ENCODE measurements around the gene CYREN. TPM values are rescaled to one million over a fixed set of nuclear protein-coding genes. Genes with fewer than 3 reads are reported as not detected.
"Not testable (repeated sequence)": the region's sequence is repeated elsewhere in the genome, so short reads cannot be mapped to it uniquely, and the experiment has no call there.

The CYREN gene
- total and polyA plus RNA-seq, 10 donors, result 21.2 to 55.0 (median 44.1) TPM

DNA sequence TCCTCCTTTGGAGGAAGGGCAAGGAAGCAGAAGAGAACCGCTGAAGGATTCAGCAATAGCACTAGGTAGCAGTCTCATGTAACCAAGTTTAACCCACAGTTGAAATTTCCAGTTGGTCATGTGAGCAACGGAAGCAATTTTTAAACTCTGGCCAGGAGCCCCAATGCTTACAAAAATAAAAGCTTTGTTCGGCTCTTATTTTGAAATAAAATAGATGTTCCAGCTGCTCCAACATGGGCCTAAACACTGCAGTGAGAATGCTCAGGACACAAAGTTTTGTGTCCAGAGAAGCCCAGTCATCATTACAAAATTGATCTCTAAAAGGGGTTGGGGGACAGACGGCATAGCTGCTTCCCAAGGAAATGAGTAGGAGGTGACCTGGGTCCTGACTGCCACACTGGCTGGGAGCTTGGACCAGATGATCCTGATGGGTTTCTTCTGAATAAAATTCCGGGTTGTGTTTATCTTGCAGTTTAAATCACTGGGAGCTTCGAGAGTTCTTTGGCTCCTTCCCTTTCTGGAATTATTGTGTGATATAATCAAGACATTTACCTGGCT, 23.1 kb downstream of the CYREN start:
- no peak for DNase-seq
- Histone ChIP-seq H3K4me3 (peak overlapping the region; percentile 39 to 77 (median 52)), H3K36me3 (peaks cover 0 to 12% (median 0%) of the 10 kb centered on the region in 6 donors), H3K4me1 (peaks cover 41 to 83% (median 68%) of the 10 kb centered on the region in 6 donors), H3K27ac (peak overlapping the region; percentile 66 to 99 (median 96)), H3K9me3 (no peaks in the 10 kb centered on the region), H3K27me3 (replicated peaks in 1 of 7) (no peaks in the 10 kb centered on the region)
- TF ChIP-seq POLR2A (IDR thresholded peaks at IDR 0.05), result no peak
- TF ChIP-seq POLR2AphosphoS5 (IDR thresholded peaks at IDR 0.05), result peak in 1 of 3 donors; percentile 19
- TF ChIP-seq, protein P1, sequence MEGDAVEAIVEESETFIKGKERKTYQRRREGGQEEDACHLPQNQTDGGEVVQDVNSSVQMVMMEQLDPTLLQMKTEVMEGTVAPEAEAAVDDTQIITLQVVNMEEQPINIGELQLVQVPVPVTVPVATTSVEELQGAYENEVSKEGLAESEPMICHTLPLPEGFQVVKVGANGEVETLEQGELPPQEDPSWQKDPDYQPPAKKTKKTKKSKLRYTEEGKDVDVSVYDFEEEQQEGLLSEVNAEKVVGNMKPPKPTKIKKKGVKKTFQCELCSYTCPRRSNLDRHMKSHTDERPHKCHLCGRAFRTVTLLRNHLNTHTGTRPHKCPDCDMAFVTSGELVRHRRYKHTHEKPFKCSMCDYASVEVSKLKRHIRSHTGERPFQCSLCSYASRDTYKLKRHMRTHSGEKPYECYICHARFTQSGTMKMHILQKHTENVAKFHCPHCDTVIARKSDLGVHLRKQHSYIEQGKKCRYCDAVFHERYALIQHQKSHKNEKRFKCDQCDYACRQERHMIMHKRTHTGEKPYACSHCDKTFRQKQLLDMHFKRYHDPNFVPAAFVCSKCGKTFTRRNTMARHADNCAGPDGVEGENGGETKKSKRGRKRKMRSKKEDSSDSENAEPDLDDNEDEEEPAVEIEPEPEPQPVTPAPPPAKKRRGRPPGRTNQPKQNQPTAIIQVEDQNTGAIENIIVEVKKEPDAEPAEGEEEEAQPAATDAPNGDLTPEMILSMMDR (IDR thresholded peaks at IDR 0.05 in 8 of 11, conservative IDR thresholded peaks at IDR 0.05 in 3 of 11), result no peak
- 0 to 5% (median 2%) methylated on average over 6 of the region's 6 CpGs for WGBS, 5 donors
- intact Hi-C loops (cut with DNase I; ENCODE audit: low total_unique reads), result loop anchor here (10.0 kb wide), 1 partner anchor 153 kb away; no protein-coding TSS in a partner anchor

DNA sequence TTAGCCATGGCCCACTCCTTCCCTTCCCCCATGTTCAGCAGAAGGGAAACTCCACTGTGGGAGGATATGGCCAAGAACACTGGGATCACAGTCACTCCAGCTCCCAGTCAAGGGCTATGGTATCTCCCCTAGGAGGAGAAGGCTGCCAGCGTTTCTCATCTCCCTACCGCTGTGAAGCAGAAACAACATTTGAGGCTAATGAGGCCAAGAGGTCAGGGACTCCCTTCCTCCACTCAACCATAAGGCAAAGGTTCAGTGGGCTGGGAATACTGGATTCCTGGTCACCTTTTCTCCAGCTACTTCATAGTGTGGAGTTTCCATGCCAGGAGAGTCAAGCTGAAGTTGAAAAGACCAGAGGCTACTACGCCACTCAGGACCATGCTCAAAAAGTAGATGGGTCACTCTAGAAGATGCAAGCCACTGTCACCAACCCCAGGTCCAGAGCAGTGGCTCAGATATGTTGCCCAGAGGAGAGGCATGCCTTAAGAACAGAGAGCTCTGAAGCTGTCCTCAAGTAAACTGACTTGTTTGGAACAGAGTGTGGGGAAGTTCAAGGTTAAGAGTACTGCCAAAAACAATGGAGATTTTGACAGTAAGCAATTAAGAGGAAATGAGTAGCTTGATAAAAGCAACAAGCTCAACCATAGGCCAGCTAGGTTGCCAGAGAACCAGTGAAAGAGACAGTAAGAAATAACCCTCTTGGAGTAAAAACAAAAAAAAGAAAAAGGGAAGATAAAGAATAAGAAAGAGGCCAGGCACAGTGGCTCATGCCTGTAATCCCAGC, 26.4 kb downstream of the CYREN start:
- Histone ChIP-seq H3K4me1 (peaks cover 14 to 49% (median 34%) of the 10 kb centered on the region in 6 donors), H3K4me3 (no peak overlapping the region), H3K36me3 (no peaks in the 10 kb centered on the region), H3K27ac (peak overlapping the region; percentile 1 to 97 (median 58)), H3K27me3 (replicated peaks in 1 of 7) (no peaks in the 10 kb centered on the region), H3K9me3 (peaks cover 0 to 4% (median 0%) of the 10 kb centered on the region in 8 donors)
- intact Hi-C loops (cut with DNase I; ENCODE audit: low total_unique reads), result loop anchor here (10.0 kb wide), 1 partner anchor 149 kb away; no protein-coding TSS in a partner anchor
- WGBS, 5 donors, result 64 to 90% (median 76%) methylated on average over 3 of the region's 3 CpGs
- TF ChIP-seq POLR2A (IDR thresholded peaks at IDR 0.05) (no peak), POLR2AphosphoS5 (IDR thresholded peaks at IDR 0.05) (no peak)
- TF ChIP-seq, protein P1 (IDR thresholded peaks at IDR 0.05 in 8 of 11, conservative IDR thresholded peaks at IDR 0.05 in 3 of 11), result no peak
- DNase-seq, result no peak

DNA sequence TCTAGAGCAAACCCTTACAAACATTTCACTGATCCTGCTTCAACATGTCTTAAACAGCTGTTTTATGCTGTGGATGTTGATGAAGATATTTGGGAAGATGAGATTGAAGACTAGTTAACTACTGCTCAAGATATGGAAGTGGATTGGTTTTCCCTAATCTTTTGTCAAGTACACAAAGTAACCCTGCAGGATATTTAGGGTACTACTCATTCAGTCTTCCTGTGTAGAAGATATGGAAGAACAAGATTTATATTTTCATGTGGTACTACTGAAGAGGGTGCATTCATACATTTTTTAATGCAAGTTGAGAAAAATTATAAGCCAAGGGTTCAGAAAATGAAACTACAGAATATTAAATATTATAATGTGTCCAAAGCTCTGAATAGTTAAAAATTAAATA, 40.9 kb downstream of the CYREN start:
- Histone ChIP-seq H3K4me3 (no peak overlapping the region), H3K27ac (no peak overlapping the region), H3K4me1 (no peaks in the 10 kb centered on the region), H3K36me3 (no peaks in the 10 kb centered on the region), H3K27me3 (replicated peaks in 1 of 7) (no peaks in the 10 kb centered on the region), H3K9me3 (peaks cover 0 to 16% (median 14%) of the 10 kb centered on the region in 8 donors)
- intact Hi-C loops (cut with DNase I; ENCODE audit: low total_unique reads), result no loop called here
- DNase-seq, result no peak
- no peak for TF ChIP-seq POLR2A (IDR thresholded peaks at IDR 0.05)
- TF ChIP-seq, protein P1 (IDR thresholded peaks at IDR 0.05 in 8 of 11, conservative IDR thresholded peaks at IDR 0.05 in 3 of 11), result no peak
- no peak for TF ChIP-seq POLR2AphosphoS5 (IDR thresholded peaks at IDR 0.05)

DNA sequence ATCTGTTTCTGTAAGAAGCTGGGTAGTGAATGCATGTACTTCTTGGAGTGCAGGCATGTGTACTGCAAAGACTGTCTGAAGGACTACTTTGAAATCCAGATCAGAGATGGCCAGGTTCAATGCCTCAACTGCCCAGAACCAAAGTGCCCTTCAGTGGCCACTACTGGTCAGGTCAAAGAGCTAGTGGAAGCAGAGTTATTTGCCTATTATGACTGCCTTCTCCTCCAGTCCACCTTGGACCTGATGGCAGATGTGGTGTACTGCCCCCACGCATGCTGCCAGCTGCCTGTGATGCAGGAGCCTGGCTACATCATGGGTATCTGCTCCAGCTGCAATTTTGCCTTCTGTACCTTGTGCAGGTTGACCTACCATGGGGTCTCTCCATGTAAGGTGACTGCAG, 41.6 kb downstream of the CYREN start:
- DNase-seq, result no peak
- no peaks in the 10 kb centered on the region for H3K36me3 ChIP-seq
- TF ChIP-seq POLR2A (IDR thresholded peaks at IDR 0.05) (no peak), POLR2AphosphoS5 (IDR thresholded peaks at IDR 0.05) (no peak)
- TF ChIP-seq, protein P1 (IDR thresholded peaks at IDR 0.05 in 8 of 11, conservative IDR thresholded peaks at IDR 0.05 in 3 of 11), result no peak
- H3K9me3 ChIP-seq, result peaks cover 0 to 16% (median 14%) of the 10 kb centered on the region in 8 donors
- H3K4me3 ChIP-seq, result no peak overlapping the region
- H3K27me3 ChIP-seq (replicated peaks in 1 of 7), result no peaks in the 10 kb centered on the region
- WGBS, 5 donors, result 75 to 100% (median 97%) methylated on average over 1 of the region's 1 CpG
- intact Hi-C loops (cut with DNase I; ENCODE audit: low total_unique reads), result no loop called here
- H3K4me1 ChIP-seq, result no peaks in the 10 kb centered on the region
- no peak overlapping the region for H3K27ac ChIP-seq

DNA sequence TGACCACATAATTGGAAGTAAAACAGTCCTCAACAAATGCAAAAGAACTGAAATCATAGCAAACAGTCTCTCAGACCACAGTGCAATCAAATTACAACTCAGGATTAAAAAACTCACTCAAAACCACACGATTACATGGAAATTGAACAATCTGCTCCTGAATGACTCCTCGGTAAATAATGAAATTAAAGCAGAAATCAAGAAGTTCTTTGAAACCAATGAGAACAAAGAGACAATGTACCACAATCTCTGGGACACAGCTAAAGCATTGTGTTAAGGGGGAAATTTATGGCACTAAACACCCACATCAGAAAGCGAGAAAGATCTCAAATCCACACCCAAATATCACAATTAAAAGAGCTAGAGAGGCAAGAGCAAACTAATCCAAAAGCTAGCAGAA, 45.9 kb downstream of the CYREN start:
- DNase-seq; H3K4me1 ChIP-seq; H3K27ac ChIP-seq; intact Hi-C loops (cut with DNase I; ENCODE audit: low total_unique reads); H3K4me3 ChIP-seq; H3K36me3 ChIP-seq; H3K27me3 ChIP-seq (replicated peaks in 1 of 7): not testable (repeated sequence)
- WGBS, 5 donors, result 90 to 97% (median 95%) methylated on average over 3 of the region's 3 CpGs
- H3K9me3 ChIP-seq, result peaks cover 0 to 17% (median 14%) of the 10 kb centered on the region in 8 donors
